H9 (cell line): ENCODE measurements around the gene FREM1. TPM values are rescaled to one million over a fixed set of nuclear protein-coding genes. Genes with fewer than 3 reads are reported as not detected.

Experiments
- DNase-seq: peaks from one replicate; pipeline ENCODE4 v3.0.0-alpha.2; 2017
- H2AFZ ChIP-seq: one replicate; pipeline ENCODE4 v1.6.1; 2013; ENCODE audit warnings: mild to moderate bottlenecking, low read length, control low read depth, moderate library complexity
- H2AK5ac ChIP-seq: 2 replicates; pipeline ENCODE4 v1.6.1; 2013; ENCODE audit warnings: low read length, control low read depth, mixed read lengths; ENCODE audit not compliant: insufficient read length
- H2BK120ac ChIP-seq: one replicate; pipeline ENCODE4 v1.6.1; 2013; ENCODE audit warnings: low read depth, mild to moderate bottlenecking, low read length, control low read depth, inconsistent platforms; ENCODE audit not compliant: poor library complexity, severe bottlenecking
- H2BK12ac ChIP-seq: 2 replicates; pipeline ENCODE4 v1.6.1; 2013; ENCODE audit warnings: low read length, control low read depth, mixed read lengths, low read depth; ENCODE audit not compliant: insufficient read length
- H2BK15ac ChIP-seq: 2 replicates; pipeline ENCODE4 v1.6.1; 2013; ENCODE audit warnings: low read depth, low read length, control low read depth
- H2BK20ac ChIP-seq: one replicate; pipeline ENCODE4 v1.6.1; 2013; ENCODE audit warnings: low read depth, mild to moderate bottlenecking, low read length, control low read depth, inconsistent platforms; ENCODE audit not compliant: poor library complexity, severe bottlenecking
- H2BK5ac ChIP-seq: 2 replicates; pipeline ENCODE4 v1.6.1; 2013; ENCODE audit warnings: low read length, control low read depth, mixed read lengths; ENCODE audit not compliant: insufficient read length
- H3K14ac ChIP-seq: 2 replicates; pipeline ENCODE4 v1.6.1; 2013; ENCODE audit warnings: low read length, control low read depth; ENCODE audit not compliant: insufficient read depth
- H3K18ac ChIP-seq: 2 replicates; pipeline ENCODE4 v1.6.1; 2013; ENCODE audit warnings: low read depth, mild to moderate bottlenecking, mixed read lengths, low read length, control low read depth; ENCODE audit not compliant: insufficient read length
- H3K23ac ChIP-seq: 2 replicates; pipeline ENCODE4 v1.6.1; 2013; ENCODE audit warnings: low read length, control low read depth, mixed read lengths, low read depth; ENCODE audit not compliant: insufficient read length
- H3K23me2 ChIP-seq: 2 replicates; pipeline ENCODE4 v1.6.1; 2013; ENCODE audit warnings: low read depth, mild to moderate bottlenecking, mixed read lengths, low read length, control low read depth; ENCODE audit not compliant: insufficient read length, poor library complexity, severe bottlenecking
- H3K27ac ChIP-seq: 2 replicates; pipeline ENCODE4 v1.5.1; 2013; ENCODE audit warnings: low read length, control low read depth, mixed read lengths, low read depth; ENCODE audit not compliant: insufficient read length
- H3K27me3 ChIP-seq: 2 replicates; pipeline ENCODE4 v1.6.1; 2013; ENCODE audit warnings: low read length, control low read depth, inconsistent platforms; ENCODE audit not compliant: insufficient read depth
- H3K4ac ChIP-seq: 2 replicates; pipeline ENCODE4 v1.6.1; 2013; ENCODE audit warnings: low read depth, mild to moderate bottlenecking, control low read depth, inconsistent platforms, low read length, moderate library complexity
- H3K4me1 ChIP-seq: 2 replicates; pipeline ENCODE4 v1.6.1; 2013; ENCODE audit warnings: low read length, control low read depth, inconsistent platforms; ENCODE audit not compliant: insufficient read depth
- H3K4me2 ChIP-seq: 2 replicates; pipeline ENCODE4 v1.6.1; 2013; ENCODE audit warnings: low read length, control low read depth, mixed read lengths; ENCODE audit not compliant: insufficient read length, insufficient read depth
- H3K56ac ChIP-seq: 2 replicates; pipeline ENCODE4 v1.6.1; 2013; ENCODE audit warnings: low read depth, mild to moderate bottlenecking, mixed read lengths, low read length, control low read depth; ENCODE audit not compliant: insufficient read length
- H3K79me1 ChIP-seq: 2 replicates; pipeline ENCODE4 v1.6.1; 2013; ENCODE audit warnings: low read depth, mild to moderate bottlenecking, moderate library complexity, low read length, control low read depth, inconsistent platforms; ENCODE audit not compliant: insufficient read depth, poor library complexity, severe bottlenecking
- H3K79me2 ChIP-seq: 2 replicates; pipeline ENCODE4 v1.6.1; 2013; ENCODE audit warnings: low read length, control low read depth, inconsistent platforms; ENCODE audit not compliant: insufficient read depth
- H3K9ac ChIP-seq: 2 replicates; pipeline ENCODE4 v1.6.1; 2013; ENCODE audit warnings: low read length, control low read depth, mixed read lengths; ENCODE audit not compliant: insufficient read length; ENCODE audit errors: extremely low read depth
- H3K9me3 ChIP-seq: one replicate; pipeline ENCODE4 v1.6.1; 2013; ENCODE audit warnings: low read depth, low read length, inconsistent platforms; ENCODE audit not compliant: control insufficient read depth
- H3T11ph ChIP-seq: one replicate; pipeline ENCODE4 v1.6.1; 2013; ENCODE audit warnings: mild to moderate bottlenecking, low read length, control low read depth, inconsistent platforms
- H4K20me1 ChIP-seq: one replicate; pipeline ENCODE4 v1.6.1; 2013; ENCODE audit not compliant: control insufficient read depth, insufficient read length, insufficient read depth
- H4K5ac ChIP-seq: 2 replicates; pipeline ENCODE4 v1.6.1; 2013; ENCODE audit warnings: low read depth, mild to moderate bottlenecking, mixed read lengths, low read length, control low read depth; ENCODE audit not compliant: insufficient read length
- H4K8ac ChIP-seq: replicated peaks from 2 replicates; pipeline ENCODE4 v1.6.1; 2013; ENCODE audit warnings: low read length, control low read depth, mixed read lengths, low read depth; ENCODE audit not compliant: insufficient read length
- H4K91ac ChIP-seq: 2 replicates; pipeline ENCODE4 v1.6.1; 2013; ENCODE audit warnings: low read depth, mild to moderate bottlenecking, moderate library complexity, mixed read lengths, low read length, control low read depth; ENCODE audit not compliant: insufficient read length
- H3K27ac Mint-ChIP-seq, 3 experiments: 2 replicates in 2 of 3; 3 replicates in 1 of 3; pipeline ENCODE4 v1.8.0; 2020 to 2021; ENCODE audit warnings: mixed read lengths in 3 of 3, mild to moderate bottlenecking in 1 of 3, moderate library complexity in 1 of 3
- H3K27me3 Mint-ChIP-seq: 2 replicates; pipeline ENCODE4 v1.8.0; 2021; ENCODE audit warnings: low read depth, mild to moderate bottlenecking, moderate library complexity, mixed read lengths
- H3K36me3 Mint-ChIP-seq, 3 experiments: 2 replicates in 2 of 3; 3 replicates in 1 of 3; pipeline ENCODE4 v1.8.0; 2020 to 2021; ENCODE audit warnings: low read depth in 3 of 3, mixed read lengths in 3 of 3; ENCODE audit not compliant: insufficient read depth in 1 of 3
- H3K4me1 Mint-ChIP-seq, 2 experiments: 2 replicates each; pipeline ENCODE4 v1.8.0; 2020; ENCODE audit warnings: mixed read lengths in 2 of 2
- H3K4me3 Mint-ChIP-seq, 2 experiments: 2 replicates in 1 of 2; 3 replicates in 1 of 2; pipeline ENCODE4 v1.8.0; 2020 to 2021; ENCODE audit warnings: mild to moderate bottlenecking in 2 of 2, mixed read lengths in 2 of 2, moderate library complexity in 1 of 2
- H3K9me3 Mint-ChIP-seq, 2 experiments: 2 replicates in 1 of 2; 3 replicates in 1 of 2; pipeline ENCODE4 v1.8.0; 2020; ENCODE audit warnings: mild to moderate bottlenecking in 2 of 2, mixed read lengths in 2 of 2, moderate library complexity in 1 of 2
- WGBS: extraction: QIAGEN DNeasy Blood & Tissue Kit; methylation state at CpG from one replicate; pipeline ENCODE4 v1.1.7; 2013; ENCODE audit warnings: missing lambda C conversion rate, low lambda C conversion rate, mixed read lengths; ENCODE audit not compliant: insufficient read length; ENCODE audit errors: extremely low coverage; 5-methylcytosine and 5-hydroxymethylcytosine counted together
- total RNA-seq: library from RNA; stranded (reverse); gene quantifications from 2 replicates; pipeline ENCODE4 v1.2.1, GENCODE V29; 2021
- TF ChIP-seq, protein P1 (sequence below): fragments of 200-600 bp; sonication (generic); conservative IDR thresholded peaks from 3 replicates; pipeline ENCODE4 v1.8.0; 2021; ENCODE audit warnings: antibody characterized with exemption, mild to moderate bottlenecking

The FREM1 gene
- total RNA-seq, 1 experiment from 2014 or later: 0.44 TPM

DNA sequence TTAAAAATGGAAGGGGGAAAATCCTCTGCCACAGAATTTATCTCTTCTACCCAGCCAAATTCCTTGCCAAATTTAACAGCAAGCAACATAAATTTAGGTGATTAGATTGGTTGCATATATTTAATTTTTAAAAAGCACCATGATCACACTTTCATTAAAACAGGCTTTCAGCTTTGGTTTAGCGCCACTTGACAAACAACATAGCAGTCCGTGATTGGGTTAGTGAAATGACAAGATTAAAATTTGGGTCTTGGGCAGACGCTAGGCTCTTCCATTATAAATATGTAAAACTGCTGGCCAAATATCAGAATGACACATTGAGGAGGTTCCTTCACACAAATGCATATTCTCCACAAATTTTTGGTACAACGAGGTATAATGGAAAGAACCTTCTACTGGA, 129.5 kb downstream of the FREM1 start:
- Histone ChIP-seq H2AFZ (no peak overlapping the region), H3K9me3 (no peaks in the 10 kb centered on the region), H3K4me1 (no peaks in the 10 kb centered on the region), H3K9ac (no peak overlapping the region), H4K20me1 (no peaks in the 10 kb centered on the region), H3K23ac (no peak overlapping the region), H3K23me2 (no peaks in the 10 kb centered on the region), H2AK5ac (no peak overlapping the region), H2BK15ac (no peak overlapping the region), H3K18ac (no peak overlapping the region), H4K5ac (no peak overlapping the region), H3K79me2 (no peaks in the 10 kb centered on the region), H3K79me1 (no peaks in the 10 kb centered on the region), H2BK120ac (no peak overlapping the region), H2BK5ac (no peak overlapping the region), H3K4ac (no peak overlapping the region), H3K4me2 (no peak overlapping the region), H4K91ac (no peak overlapping the region), H3K27me3 (no peaks in the 10 kb centered on the region; the same call in 1 of the 2 replicates), H2BK12ac (no peak overlapping the region), H2BK20ac (no peak overlapping the region), H3K27ac (no peak overlapping the region), H3K56ac (no peak overlapping the region), H3K14ac (no peak overlapping the region), H4K8ac (no peak overlapping the region), H3T11ph (no peak overlapping the region)
- Mint-ChIP-seq H3K4me1 (peaks cover 9 to 10% of the 10 kb centered on the region in 2 experiments), H3K4me3 (no peak overlapping the region), H3K27ac (no peak overlapping the region), H3K27me3 (no peaks in the 10 kb centered on the region), H3K9me3 (no peaks in the 10 kb centered on the region), H3K36me3 (peaks cover 0 to 2% (median 0%) of the 10 kb centered on the region in 3 experiments; a peak in 1 of 7 replicates)
- no CpG with 5 or more reads among the region's 4 CpGs for WGBS
- no peak for DNase-seq
- TF ChIP-seq, protein P1, sequence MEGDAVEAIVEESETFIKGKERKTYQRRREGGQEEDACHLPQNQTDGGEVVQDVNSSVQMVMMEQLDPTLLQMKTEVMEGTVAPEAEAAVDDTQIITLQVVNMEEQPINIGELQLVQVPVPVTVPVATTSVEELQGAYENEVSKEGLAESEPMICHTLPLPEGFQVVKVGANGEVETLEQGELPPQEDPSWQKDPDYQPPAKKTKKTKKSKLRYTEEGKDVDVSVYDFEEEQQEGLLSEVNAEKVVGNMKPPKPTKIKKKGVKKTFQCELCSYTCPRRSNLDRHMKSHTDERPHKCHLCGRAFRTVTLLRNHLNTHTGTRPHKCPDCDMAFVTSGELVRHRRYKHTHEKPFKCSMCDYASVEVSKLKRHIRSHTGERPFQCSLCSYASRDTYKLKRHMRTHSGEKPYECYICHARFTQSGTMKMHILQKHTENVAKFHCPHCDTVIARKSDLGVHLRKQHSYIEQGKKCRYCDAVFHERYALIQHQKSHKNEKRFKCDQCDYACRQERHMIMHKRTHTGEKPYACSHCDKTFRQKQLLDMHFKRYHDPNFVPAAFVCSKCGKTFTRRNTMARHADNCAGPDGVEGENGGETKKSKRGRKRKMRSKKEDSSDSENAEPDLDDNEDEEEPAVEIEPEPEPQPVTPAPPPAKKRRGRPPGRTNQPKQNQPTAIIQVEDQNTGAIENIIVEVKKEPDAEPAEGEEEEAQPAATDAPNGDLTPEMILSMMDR: no peak
